Stomach (tissue), 9 donors: ENCODE results near the gene SLC22A4. TPM values are rescaled to one million over a fixed set of nuclear protein-coding genes. Genes with fewer than 3 reads are reported as not detected.

Source experiments
- DNase-seq, 2 donors: peaks; one replicate each; pipeline versions ENCODE4 v3.0.0 to v3.0.0-alpha.2; 2013 to 2019
- H3K27ac ChIP-seq, 5 donors: fragments of 200-600 bp in 4 of 5; sonication (generic) in 4 of 5; one replicate each; pipeline ENCODE4 v1.5.1; 2013 to 2019; ENCODE audit warnings: mild to moderate bottlenecking in 1 of 5, moderate library complexity in 1 of 5
- H3K27me3 ChIP-seq, 3 donors: fragments of 200-600 bp; sonication (generic); one replicate each; pipeline ENCODE4 v1.5.1; 2017 to 2019; ENCODE audit warnings: mixed run types in 1 of 3
- H3K36me3 ChIP-seq, 4 donors: fragments of 200-600 bp; sonication (generic); 1 replicate in 3 of 4; 2 replicates in 1 of 4; pipeline ENCODE4 v1.5.1; 2016 to 2019
- H3K4me1 ChIP-seq, 4 donors: fragments of 200-600 bp; sonication (generic); one replicate each; pipeline ENCODE4 v1.5.1; 2016 to 2019
- H3K4me3 ChIP-seq, 4 donors: fragments of 200-600 bp; sonication (generic) in 3 of 4; one replicate each; pipeline ENCODE4 v1.5.1; 2016 to 2019; ENCODE audit warnings: mild to moderate bottlenecking in 1 of 4
- H3K9me3 ChIP-seq, 4 donors: fragments of 200-600 bp; sonication (generic); one replicate each; pipeline ENCODE4 v1.5.1; 2016 to 2019
- CTCF ChIP-seq, 7 experiments: fragments of 450-650 bp in 4 of 7; fragments of 200-600 bp in 3 of 7; sonication (generic) in 3 of 7; IDR thresholded peaks; one replicate each; pipeline ENCODE4 v1.5.1; 2016 to 2019; ENCODE audit warnings: antibody characterized with exemption in 7 of 7, control low read depth in 2 of 7, mild to moderate bottlenecking in 1 of 7
- EP300 ChIP-seq: sonication (generic); formaldehyde crosslinking; IDR thresholded peaks from one replicate; pipeline ENCODE4 v1.6.1; 2017; ENCODE audit warnings: antibody characterized with exemption
- POLR2A ChIP-seq, 4 donors: fragments of 450-650 bp; IDR thresholded peaks; one replicate each; pipeline ENCODE4 v1.6.1; 2016; ENCODE audit warnings: antibody characterized with exemption in 4 of 4, control low read depth in 2 of 4, mild to moderate bottlenecking in 1 of 4, moderate library complexity in 1 of 4
- POLR2AphosphoS5 ChIP-seq, 3 donors: sonication (generic); formaldehyde crosslinking; IDR thresholded peaks; one replicate each; pipeline ENCODE4 v1.6.1; 2016; ENCODE audit warnings: antibody characterized with exemption in 3 of 3
- WGBS, 5 donors: extraction: QIAGEN DNeasy Blood & Tissue Kit in 3 of 5; methylation state at CpG; one replicate each; pipeline versions ENCODE4 v1.1.5 to v1.1.7; 2013 to 2018; 5-methylcytosine and 5-hydroxymethylcytosine counted together
- intact Hi-C: fragments of 100-400 bp; cut with DNase I; formaldehyde crosslinking; loops from one replicate; pipeline ENCODE4 v1.15.1; 2023; ENCODE audit warnings: low total_unique reads
- polyA plus RNA-seq, 3 donors: library from polyadenylated mRNA; stranded (reverse); fragments of 200-250 nt; gene quantifications; one replicate each; pipeline ENCODE4 v1.2.3, GENCODE V29; 2013
- total RNA-seq, 5 donors: library from RNA; depleted of rRNA; stranded (reverse); fragments of >200 nt; gene quantifications; one replicate each; pipeline versions ENCODE4 v1.1.0 to v1.2.3, GENCODE V29; 2014 to 2016
- donor health status: healthy with polysubstance abuse.
- donor health status: Bipolar disorder and iron deficiency.
- donor health status: healthy.

The SLC22A4 gene
- total and polyA plus RNA-seq, 8 donors = 0.31 to 24.5 (median 0.53) TPM; not detected in 2

GRCh38 chr5:132309679-132310078 lies 15.5 kb downstream of the SLC22A4 start:
- Histone ChIP-seq H3K36me3 (peaks cover 0 to 10% (median 2%) of the 10 kb centered on the region in 4 donors), H3K9me3 (peaks cover 0 to 10% (median 5%) of the 10 kb centered on the region in 4 donors), H3K27ac (no peak overlapping the region), H3K4me1 (no peaks in the 10 kb centered on the region), H3K27me3 (no peaks in the 10 kb centered on the region), H3K4me3 (no peak overlapping the region)
- intact Hi-C loops = no loop called here
- TF ChIP-seq CTCF (IDR thresholded peaks at IDR 0.05) (no peak), EP300 (no peak), POLR2A (IDR thresholded peaks at IDR 0.05) (no peak), POLR2AphosphoS5 (IDR thresholded peaks at IDR 0.05) (no peak)
- no peak for DNase-seq

GRCh38 chr5:132310141-132310834 lies 16.1 kb downstream of the SLC22A4 start:
- Histone ChIP-seq H3K4me3 (no peak overlapping the region), H3K27me3 (no peaks in the 10 kb centered on the region), H3K9me3 (peaks cover 0 to 7% (median 3%) of the 10 kb centered on the region in 4 donors), H3K27ac (no peak overlapping the region), H3K4me1 (no peaks in the 10 kb centered on the region), H3K36me3 (peaks cover 0 to 17% (median 2%) of the 10 kb centered on the region in 4 donors)
- intact Hi-C loops = no loop called here
- 57 to 76% (median 62%) methylated on average over 9 to 11 of the region's 11 CpGs for WGBS, 5 donors
- TF ChIP-seq POLR2A (IDR thresholded peaks at IDR 0.05) (no peak), EP300 (no peak), CTCF (IDR thresholded peaks at IDR 0.05) (no peak), POLR2AphosphoS5 (IDR thresholded peaks at IDR 0.05) (no peak)
- no peak for DNase-seq

GRCh38 chr5:132313366-132313765 lies 19.2 kb downstream of the SLC22A4 start:
- H3K4me3 ChIP-seq = no peak overlapping the region
- 78 to 94% (median 86%) methylated on average over 4 of the region's 4 CpGs for WGBS, 5 donors
- H3K27ac ChIP-seq = no peak overlapping the region
- H3K9me3 ChIP-seq = no peaks in the 10 kb centered on the region
- DNase-seq = no peak
- intact Hi-C loops = no loop called here
- no peak for TF ChIP-seq POLR2AphosphoS5 (IDR thresholded peaks at IDR 0.05)
- H3K4me1 ChIP-seq = no peaks in the 10 kb centered on the region
- H3K27me3 ChIP-seq = no peaks in the 10 kb centered on the region
- peaks cover 0 to 27% (median 2%) of the 10 kb centered on the region in 4 donors for H3K36me3 ChIP-seq

- 93 to 100% (median 98%) methylated on average over 1 to 2 of the region's 2 CpGs for WGBS, 5 donors
- TF ChIP-seq POLR2AphosphoS5 (IDR thresholded peaks at IDR 0.05) = no peak
- no peak for DNase-seq
These were observed 19.8 kb downstream of the SLC22A4 start for GRCh38 chr5:132313961-132314432.

GRCh38 chr5:132315529-132316067 lies 21.4 kb downstream of the SLC22A4 start:
- DNase-seq = no peak
- no peak for TF ChIP-seq POLR2A (IDR thresholded peaks at IDR 0.05)
- no peak overlapping the region for H3K27ac ChIP-seq
- WGBS, 5 donors = 79 to 93% (median 83%) methylated on average over 5 of the region's 5 CpGs
- no peak overlapping the region for H3K4me3 ChIP-seq
- H3K27me3 ChIP-seq = no peaks in the 10 kb centered on the region
- no peaks in the 10 kb centered on the region for H3K9me3 ChIP-seq
- peaks cover 0 to 27% (median 2%) of the 10 kb centered on the region in 4 donors for H3K36me3 ChIP-seq
- intact Hi-C loops = no loop called here
- H3K4me1 ChIP-seq = peaks cover 0 to 14% (median 4%) of the 10 kb centered on the region in 4 donors

More at GRCh38 chr5:132313961-132314432, 19.8 kb downstream of the SLC22A4 start:
- intact Hi-C loops = no loop called here
- peaks cover 0 to 3% (median 0%) of the 10 kb centered on the region in 4 donors for H3K4me1 ChIP-seq
- H3K36me3 ChIP-seq = peaks cover 0 to 27% (median 2%) of the 10 kb centered on the region in 4 donors
- H3K27me3 ChIP-seq = no peaks in the 10 kb centered on the region
- no peak overlapping the region for H3K27ac ChIP-seq
- H3K4me3 ChIP-seq = no peak overlapping the region
- no peaks in the 10 kb centered on the region for H3K9me3 ChIP-seq

GRCh38 chr5:132319975-132320374 lies 25.8 kb downstream of the SLC22A4 start:
- intact Hi-C loops = no loop called here
- no peak for DNase-seq
- Histone ChIP-seq H3K27me3 (no peaks in the 10 kb centered on the region), H3K9me3 (no peaks in the 10 kb centered on the region), H3K4me3 (no peak overlapping the region), H3K27ac (no peak overlapping the region), H3K4me1 (peaks cover 0 to 31% (median 17%) of the 10 kb centered on the region in 4 donors), H3K36me3 (peaks cover 0 to 28% (median 4%) of the 10 kb centered on the region in 4 donors)
- WGBS, 5 donors = 84 to 97% (median 91%) methylated on average over 1 of the region's 1 CpG
- TF ChIP-seq CTCF (IDR thresholded peaks at IDR 0.05) = no peak
- TF ChIP-seq EP300 = no peak
- TF ChIP-seq POLR2AphosphoS5 (IDR thresholded peaks at IDR 0.05) = no peak
- no peak for TF ChIP-seq POLR2A (IDR thresholded peaks at IDR 0.05)
